Measurements from ENCODE around the gene SREBF2. TPM values are rescaled to one million over a fixed set of nuclear protein-coding genes. Genes with fewer than 3 reads are reported as not detected.
"Not testable (repeated sequence)": the region's sequence is repeated elsewhere in the genome, so short reads cannot be mapped to it uniquely, and the experiment has no call there.

Gene SREBF2
- total RNA-seq, 2 experiments from 2014 or later, result 92.4 to 95.7 TPM

DNA sequence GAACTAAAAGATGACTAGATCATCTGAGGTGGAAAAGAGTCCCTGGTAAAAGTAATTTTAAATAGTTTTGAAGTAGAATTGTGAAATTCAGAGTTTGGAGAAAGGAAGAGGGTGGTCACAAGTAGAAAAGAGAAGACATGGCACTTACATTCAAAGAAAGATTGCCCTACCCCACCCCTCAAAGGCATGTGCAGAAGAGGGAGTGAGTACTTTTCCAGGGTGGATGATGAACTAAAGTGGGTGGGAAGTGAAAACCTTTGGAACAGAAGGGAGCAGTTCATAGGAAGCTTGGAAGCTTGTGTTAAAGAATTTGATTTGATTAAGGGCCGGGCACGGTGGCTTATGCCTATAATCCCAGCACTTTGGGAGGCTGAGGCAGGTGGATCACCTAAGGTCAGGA is 23.6 kb downstream of the SREBF2 start:
- no peak for DNase-seq
- Mint-ChIP-seq H3K4me1 (peaks cover 56% of the 10 kb centered on the region), H3K27me3 (no peaks in the 10 kb centered on the region), H3K36me3 (ENCODE audit: low read depth) (peaks cover 5% of the 10 kb centered on the region), H3K27ac (peak overlapping the region; percentile 58), H3K9me3 (no peaks in the 10 kb centered on the region), H3K4me3 (no peak overlapping the region)
- POLR2A ChIA-PET, result no interaction called here
- CTCF ChIA-PET, result interaction anchor here (0.7 to 2.5 kb wide), 4 partner anchors 15 to 110 kb away, joined by 3 to 7 read pairs (median 4); partner anchors contain the start of gene CCDC134

DNA sequence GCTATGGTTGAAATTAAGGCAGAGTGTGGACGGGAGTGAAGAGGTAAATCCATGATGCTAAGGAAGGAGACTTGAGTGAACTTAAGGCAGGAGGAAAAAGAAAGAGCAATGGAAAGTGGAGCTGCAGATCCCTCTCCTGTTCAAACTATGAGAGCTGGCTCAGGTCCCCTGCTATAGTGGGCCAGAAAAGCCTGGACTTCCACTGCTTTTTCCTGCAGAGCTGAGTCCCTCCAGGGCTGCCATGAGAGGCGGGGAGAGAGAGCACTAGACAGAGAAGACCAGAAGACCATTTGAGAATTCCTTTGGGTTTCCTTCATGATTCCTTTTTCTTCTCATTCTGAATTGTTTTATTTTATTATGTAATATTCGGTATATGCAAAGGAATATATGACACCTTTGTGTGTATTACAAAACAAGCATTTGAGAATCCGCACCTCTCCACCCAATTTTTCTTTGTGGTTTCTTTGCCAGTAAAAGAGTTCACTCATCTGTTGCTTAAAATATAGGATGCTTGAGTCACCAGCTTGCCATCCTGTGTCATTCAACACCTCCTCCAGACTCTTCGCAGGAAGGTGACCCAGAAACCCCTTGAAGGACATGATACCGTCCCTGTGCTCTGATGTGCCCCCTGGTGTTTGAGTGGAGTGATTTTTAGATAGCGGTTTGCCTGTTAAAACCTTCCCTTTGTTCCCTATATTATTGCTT is 24.4 kb downstream of the SREBF2 start:
- peaks cover 5% of the 10 kb centered on the region for H3K36me3 Mint-ChIP-seq (ENCODE audit: low read depth)
- ChIA-PET CTCF (interaction anchor here (0.6 to 2.5 kb wide), 13 partner anchors 11 to 170 kb away, joined by 3 to 7 read pairs (median 3); partner anchors contain the start of genes CCDC134 and SREBF2), POLR2A (interaction anchor here (0.6 to 1.3 kb wide), 2 partner anchors 25 to 57 kb away, joined by 3 to 7 read pairs; partner anchors contain the start of genes CCDC134 and SREBF2)
- peaks cover 60% of the 10 kb centered on the region for H3K4me1 Mint-ChIP-seq
- H3K27me3 Mint-ChIP-seq, result no peaks in the 10 kb centered on the region
- H3K27ac Mint-ChIP-seq, result peak overlapping the region; percentile 80
- H3K4me3 Mint-ChIP-seq, result no peak overlapping the region
- DNase-seq, result peak; percentile 81
- H3K9me3 Mint-ChIP-seq, result no peaks in the 10 kb centered on the region

GRCh38 chr22:41857860-41858199 is 24.9 kb downstream of the SREBF2 start:
- ChIA-PET POLR2A (interaction anchor here (1.3 kb wide), 1 partner anchor 25 kb away, joined by 7 read pairs; the partner anchor contains the start of gene SREBF2), CTCF (interaction anchor here (0.9 to 2.5 kb wide), 13 partner anchors 12 to 170 kb away, joined by 3 to 7 read pairs (median 3); partner anchors contain the start of genes CCDC134 and SREBF2)
- H3K9me3 Mint-ChIP-seq, result no peaks in the 10 kb centered on the region
- H3K4me3 Mint-ChIP-seq, result no peak overlapping the region
- H3K36me3 Mint-ChIP-seq (ENCODE audit: low read depth), result peaks cover 5% of the 10 kb centered on the region
- no peak for DNase-seq
- peak overlapping the region; percentile 80 for H3K27ac Mint-ChIP-seq
- H3K4me1 Mint-ChIP-seq, result peaks cover 64% of the 10 kb centered on the region
- H3K27me3 Mint-ChIP-seq, result no peaks in the 10 kb centered on the region

GRCh38 chr22:41862160-41862529 is 29.2 kb downstream of the SREBF2 start:
- Mint-ChIP-seq H3K4me1 (peaks cover 68% of the 10 kb centered on the region), H3K9me3 (no peaks in the 10 kb centered on the region), H3K27me3 (no peaks in the 10 kb centered on the region), H3K4me3 (no peak overlapping the region), H3K27ac (peak overlapping the region; percentile 69), H3K36me3 (ENCODE audit: low read depth) (peaks cover 12% of the 10 kb centered on the region)
- DNase-seq, result peak; percentile 26
- POLR2A ChIA-PET, result interaction anchor here (0.7 kb wide), 1 partner anchor 22 kb away, joined by 3 read pairs; no protein-coding TSS in a partner anchor
- CTCF ChIA-PET, result interaction anchor here (0.6 to 1.8 kb wide), 14 partner anchors 8 to 165 kb away, joined by 3 to 7 read pairs (median 4); no protein-coding TSS in a partner anchor

DNA sequence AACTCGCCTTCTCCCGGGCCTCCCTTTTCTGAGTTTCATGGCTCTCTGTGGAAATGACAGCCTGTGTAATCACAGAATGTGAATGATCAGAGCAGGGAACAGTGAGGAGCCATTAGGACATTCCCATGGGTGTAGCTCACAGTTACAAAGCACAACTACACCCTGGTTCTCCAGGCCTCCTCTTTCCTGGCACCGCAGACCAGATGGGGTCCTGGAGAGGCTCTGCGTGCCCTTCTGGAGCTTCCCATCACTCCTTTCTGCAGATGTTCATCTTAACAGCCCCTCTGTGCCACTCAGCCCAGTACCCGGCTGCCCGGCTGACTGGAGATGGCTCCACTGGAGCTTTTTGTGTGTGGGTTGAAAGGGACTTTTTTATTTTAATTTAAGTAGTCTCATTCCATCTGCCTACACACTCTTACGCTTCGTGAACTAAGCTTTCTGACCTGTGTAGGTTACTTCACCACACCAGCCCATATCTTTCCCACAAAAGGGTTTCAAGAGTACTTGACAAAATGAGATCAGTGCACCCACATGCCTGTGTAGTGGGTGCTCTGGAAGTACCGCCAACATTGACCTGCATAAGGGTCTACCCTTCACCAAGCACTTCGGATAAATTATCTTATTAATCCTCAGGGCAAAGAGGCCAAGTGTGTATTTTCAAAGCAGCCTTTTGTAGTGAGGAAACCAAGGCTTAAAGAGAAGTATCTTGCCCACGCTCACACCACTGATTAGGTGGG is 29.8 kb downstream of the SREBF2 start:
- Mint-ChIP-seq H3K9me3 (no peaks in the 10 kb centered on the region), H3K27me3 (no peaks in the 10 kb centered on the region), H3K4me1 (peaks cover 63% of the 10 kb centered on the region), H3K4me3 (no peak overlapping the region), H3K36me3 (ENCODE audit: low read depth) (peaks cover 12% of the 10 kb centered on the region), H3K27ac (peak overlapping the region; percentile 69)
- DNase-seq, result peak; percentile 11
- POLR2A ChIA-PET, result interaction anchor here (0.7 kb wide), 1 partner anchor 23 kb away, joined by 3 read pairs; no protein-coding TSS in a partner anchor
- CTCF ChIA-PET, result interaction anchor here (0.6 to 2.3 kb wide), 16 partner anchors 8 to 165 kb away, joined by 3 to 7 read pairs (median 4); partner anchors contain the start of gene SREBF2

DNA sequence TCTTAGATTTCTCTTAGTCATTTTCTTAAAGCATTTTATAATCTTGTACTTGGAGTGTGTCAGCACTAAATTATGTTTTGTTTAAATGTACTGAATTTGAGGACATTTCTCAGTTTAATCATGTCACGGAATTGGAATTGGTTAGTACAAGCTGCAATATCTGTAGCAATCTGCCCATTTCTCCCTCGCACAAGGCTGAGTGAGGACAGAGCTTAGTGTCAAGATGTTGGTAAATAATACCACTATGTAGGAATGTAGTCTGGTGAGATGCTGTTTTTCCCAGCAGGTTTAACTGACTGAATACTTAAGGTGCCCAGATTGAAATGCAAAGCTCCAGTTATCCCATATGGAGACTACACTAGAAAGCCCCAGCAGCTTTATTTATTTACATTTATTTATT is 30.6 kb downstream of the SREBF2 start:
- Mint-ChIP-seq H3K4me3 (no peak overlapping the region), H3K27me3 (no peaks in the 10 kb centered on the region), H3K9me3 (no peaks in the 10 kb centered on the region), H3K27ac (no peak overlapping the region), H3K36me3 (ENCODE audit: low read depth) (peaks cover 14% of the 10 kb centered on the region), H3K4me1 (peaks cover 57% of the 10 kb centered on the region)
- DNase-seq, result no peak
- ChIA-PET CTCF (interaction anchor here (0.7 to 2.3 kb wide), 7 partner anchors 8 to 167 kb away, joined by 3 to 7 read pairs (median 3); partner anchors contain the start of gene SREBF2), POLR2A (no interaction called here)

DNA sequence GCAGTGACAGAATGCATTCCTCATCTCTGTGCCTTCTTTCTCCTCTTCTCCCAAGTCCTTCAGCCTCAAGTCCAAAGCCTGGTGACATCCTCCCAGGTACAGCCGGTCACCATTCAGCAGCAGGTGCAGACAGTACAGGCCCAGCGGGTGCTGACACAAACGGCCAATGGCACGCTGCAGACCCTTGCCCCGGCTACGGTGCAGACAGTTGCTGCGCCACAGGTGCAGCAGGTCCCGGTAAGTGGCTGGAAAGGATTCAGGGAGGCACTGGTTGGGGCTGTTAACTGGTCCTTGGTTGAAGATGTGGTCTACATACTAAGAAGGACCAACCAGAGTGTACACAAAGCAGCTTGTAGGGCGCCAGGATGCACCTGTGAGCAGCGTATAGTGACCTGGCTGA is 35.7 kb downstream of the SREBF2 start:
- ChIA-PET POLR2A (no interaction called here), CTCF (interaction anchor here (0.9 to 1.2 kb wide), 3 partner anchors 13 to 78 kb away, joined by 3 to 4 read pairs (median 3); partner anchors contain the start of gene CENPM)
- Mint-ChIP-seq H3K4me3 (no peak overlapping the region), H3K4me1 (peaks cover 25% of the 10 kb centered on the region), H3K27ac (no peak overlapping the region), H3K9me3 (no peaks in the 10 kb centered on the region), H3K27me3 (no peaks in the 10 kb centered on the region), H3K36me3 (ENCODE audit: low read depth) (peaks cover 35% of the 10 kb centered on the region)
- DNase-seq, result no peak

DNA sequence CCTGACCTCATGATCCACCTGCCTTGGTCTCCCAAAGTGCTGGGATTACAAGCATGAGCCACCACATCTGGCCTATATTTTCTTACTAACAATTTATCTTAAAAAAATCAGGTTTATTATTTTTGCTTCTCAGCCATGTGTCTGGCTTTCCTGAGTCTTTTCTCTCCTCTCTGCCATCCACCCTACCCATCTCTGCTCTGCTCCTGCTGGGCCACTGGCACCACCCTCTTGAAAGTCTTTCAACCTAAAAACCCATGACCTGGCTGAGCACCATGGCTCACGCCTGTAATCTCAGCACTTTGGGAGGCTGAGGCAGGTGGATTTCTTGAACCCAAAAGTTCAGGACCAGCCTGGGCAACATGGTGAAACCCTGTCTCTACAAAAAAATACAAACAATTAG is 37.2 kb downstream of the SREBF2 start:
- not testable (repeated sequence) for H3K9me3 Mint-ChIP-seq, H3K4me3 Mint-ChIP-seq, H3K27ac Mint-ChIP-seq, H3K27me3 Mint-ChIP-seq, DNase-seq
- Mint-ChIP-seq H3K4me1 (peaks cover 27% of the 10 kb centered on the region), H3K36me3 (ENCODE audit: low read depth) (peaks cover 40% of the 10 kb centered on the region)
- POLR2A ChIA-PET, result interaction anchor here (0.7 kb wide), 1 partner anchor 508 kb away, joined by 4 read pairs; no protein-coding TSS in a partner anchor
- CTCF ChIA-PET, result interaction anchor here (1.3 kb wide), 1 partner anchor 8 kb away, joined by 5 read pairs; no protein-coding TSS in a partner anchor

DNA sequence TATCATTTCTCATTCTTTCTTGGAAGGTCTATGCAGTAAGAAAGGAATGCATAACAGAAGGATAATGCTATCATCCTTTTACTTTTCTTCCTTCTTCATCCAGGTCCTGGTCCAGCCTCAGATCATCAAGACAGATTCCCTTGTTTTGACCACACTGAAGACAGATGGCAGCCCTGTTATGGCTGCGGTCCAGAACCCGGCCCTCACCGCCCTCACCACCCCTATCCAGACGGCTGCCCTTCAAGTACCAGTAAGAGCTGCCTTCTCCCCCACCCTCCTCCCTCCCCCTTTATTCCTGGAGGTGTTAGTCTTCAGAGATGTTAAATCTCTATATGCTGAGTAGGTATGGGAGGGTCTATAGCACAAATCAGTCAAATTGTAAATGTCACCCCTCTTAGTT is 37.9 kb downstream of the SREBF2 start:
- DNase-seq, result no peak
- H3K4me3 Mint-ChIP-seq, result no peak overlapping the region
- H3K27ac Mint-ChIP-seq, result no peak overlapping the region
- CTCF ChIA-PET, result interaction anchor here (1.3 kb wide), 1 partner anchor 9 kb away, joined by 5 read pairs; no protein-coding TSS in a partner anchor
- H3K9me3 Mint-ChIP-seq, result no peaks in the 10 kb centered on the region
- H3K27me3 Mint-ChIP-seq, result no peaks in the 10 kb centered on the region
- POLR2A ChIA-PET, result no interaction called here
- peaks cover 44% of the 10 kb centered on the region for H3K36me3 Mint-ChIP-seq (ENCODE audit: low read depth)
- H3K4me1 Mint-ChIP-seq, result peaks cover 25% of the 10 kb centered on the region

DNA sequence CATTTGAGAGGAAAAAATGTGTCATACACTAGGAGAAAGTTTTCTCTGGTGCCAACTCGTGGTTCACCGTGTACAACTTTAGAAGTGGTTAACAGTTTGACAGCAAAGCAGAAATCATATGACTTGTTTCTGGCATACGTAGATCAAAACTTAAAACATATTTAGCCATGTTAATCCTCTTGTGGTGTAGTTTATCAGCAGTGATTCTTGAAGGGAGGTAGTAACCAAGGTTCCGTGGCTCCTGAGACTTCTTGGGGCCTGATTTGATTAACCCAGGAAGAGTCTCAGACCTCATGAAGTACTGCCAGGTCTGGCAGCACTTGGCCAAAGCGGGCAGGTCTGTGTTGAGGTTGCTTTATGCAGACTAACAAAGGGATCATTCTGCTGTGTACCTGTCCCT is 40.5 kb downstream of the SREBF2 start:
- Mint-ChIP-seq H3K27ac (peak overlapping the region; percentile 87), H3K36me3 (ENCODE audit: low read depth) (peaks cover 49% of the 10 kb centered on the region), H3K4me1 (peaks cover 18% of the 10 kb centered on the region), H3K9me3 (no peaks in the 10 kb centered on the region), H3K27me3 (no peaks in the 10 kb centered on the region), H3K4me3 (no peak overlapping the region)
- ChIA-PET POLR2A (no interaction called here), CTCF (interaction anchor here (0.6 kb wide), 1 partner anchor 44 kb away, joined by 3 read pairs; no protein-coding TSS in a partner anchor)
- DNase-seq, result peak; percentile 48

- no peak for DNase-seq
- H3K36me3 Mint-ChIP-seq (ENCODE audit: low read depth), result peaks cover 52% of the 10 kb centered on the region
- peaks cover 18% of the 10 kb centered on the region for H3K4me1 Mint-ChIP-seq
- ChIA-PET CTCF (interaction anchor here (1.2 kb wide), 1 partner anchor 11 kb away, joined by 3 read pairs; no protein-coding TSS in a partner anchor), POLR2A (no interaction called here)
- no peak overlapping the region for H3K27ac Mint-ChIP-seq
- H3K4me3 Mint-ChIP-seq, result no peak overlapping the region
- H3K9me3 Mint-ChIP-seq, result no peaks in the 10 kb centered on the region
- no peaks in the 10 kb centered on the region for H3K27me3 Mint-ChIP-seq
Measured at GRCh38 chr22:41874090-41874489, 41.2 kb downstream of the SREBF2 start.

DNA sequence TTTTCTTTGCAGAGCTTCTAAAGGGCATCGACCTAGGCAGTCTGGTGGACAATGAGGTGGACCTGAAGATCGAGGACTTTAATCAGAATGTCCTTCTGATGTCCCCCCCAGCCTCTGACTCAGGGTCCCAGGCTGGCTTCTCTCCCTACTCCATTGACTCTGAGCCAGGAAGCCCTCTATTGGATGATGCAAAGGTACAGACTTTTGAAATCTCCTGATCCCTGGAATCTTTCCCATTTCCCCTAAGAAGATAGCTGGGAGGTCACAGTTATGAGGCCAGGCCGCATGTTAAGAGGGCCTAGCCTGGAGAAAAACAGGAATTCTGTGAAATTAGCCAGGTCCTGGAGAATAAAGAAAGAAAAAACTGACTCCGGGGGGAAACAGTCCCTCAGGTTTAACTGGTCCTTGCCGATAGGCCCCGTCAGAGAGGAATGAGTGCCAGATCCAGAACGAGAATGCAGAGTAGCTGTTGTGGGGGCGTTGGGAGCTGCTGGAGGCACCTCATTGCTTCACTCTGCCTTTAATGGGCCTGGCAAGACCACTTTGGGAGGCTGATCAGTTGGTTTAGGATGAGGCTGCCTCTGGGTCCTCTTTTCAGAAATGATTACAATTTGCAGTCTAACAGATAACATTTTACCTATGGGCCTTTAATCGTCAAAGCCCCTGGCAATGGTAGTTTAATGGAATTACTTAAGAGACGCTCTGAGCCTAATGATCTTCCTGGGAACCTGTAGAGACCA is 42.8 kb downstream of the SREBF2 start:
- Mint-ChIP-seq H3K36me3 (ENCODE audit: low read depth) (peaks cover 53% of the 10 kb centered on the region), H3K9me3 (no peaks in the 10 kb centered on the region), H3K27ac (no peak overlapping the region), H3K4me1 (peaks cover 18% of the 10 kb centered on the region), H3K4me3 (no peak overlapping the region), H3K27me3 (no peaks in the 10 kb centered on the region)
- no peak for DNase-seq
- CTCF ChIA-PET, result interaction anchor here (0.5 to 1.1 kb wide), 2 partner anchors 9 to 1327 kb away, joined by 3 to 4 read pairs; no protein-coding TSS in a partner anchor
- POLR2A ChIA-PET, result no interaction called here
